WERI-Rb-1 (cell line): Measurements from ENCODE around the gene ATP5MG.
A peak's percentile ranks its signal among the peaks of the same experiment; 100 is the strongest.

ENCODE experiments used
- DNase-seq: peaks from one replicate; pipeline ENCODE4 v3.0.0-alpha.2; 2020
- H3K27ac ChIP-seq: fragments of 250-450 bp; sonication (Bioruptor Pico); 2 replicates; pipeline ENCODE4 v1.5.1; 2020; ENCODE audit warnings: mild to moderate bottlenecking, moderate library complexity
- H3K27me3 ChIP-seq: fragments of 250-450 bp; sonication (Bioruptor Pico); 2 replicates; pipeline ENCODE4 v1.5.1; 2021; ENCODE audit warnings: mild to moderate bottlenecking, low read depth, moderate library complexity; ENCODE audit not compliant: insufficient read depth, severe bottlenecking
- H3K36me3 ChIP-seq: fragments of 250-450 bp; sonication (Bioruptor Pico); 2 replicates; pipeline ENCODE4 v1.5.1; 2020; ENCODE audit warnings: mild to moderate bottlenecking, moderate library complexity
- H3K4me3 ChIP-seq: 2 replicates; pipeline ENCODE4 v1.5.1; 2011; ENCODE audit warnings: low read depth, mild to moderate bottlenecking, control low read depth, low read length
- H3K9me3 ChIP-seq: fragments of 250-450 bp; sonication (Bioruptor Pico); 2 replicates; pipeline ENCODE4 v1.5.1; 2021; ENCODE audit warnings: mild to moderate bottlenecking, moderate library complexity; ENCODE audit not compliant: severe bottlenecking
- CTCF ChIP-seq: IDR thresholded peaks from 2 replicates; pipeline ENCODE4 v1.5.1; 2011; ENCODE audit warnings: low read depth, mild to moderate bottlenecking, control low read depth, inconsistent platforms, low read length

Gene ATP5MG

DNA sequence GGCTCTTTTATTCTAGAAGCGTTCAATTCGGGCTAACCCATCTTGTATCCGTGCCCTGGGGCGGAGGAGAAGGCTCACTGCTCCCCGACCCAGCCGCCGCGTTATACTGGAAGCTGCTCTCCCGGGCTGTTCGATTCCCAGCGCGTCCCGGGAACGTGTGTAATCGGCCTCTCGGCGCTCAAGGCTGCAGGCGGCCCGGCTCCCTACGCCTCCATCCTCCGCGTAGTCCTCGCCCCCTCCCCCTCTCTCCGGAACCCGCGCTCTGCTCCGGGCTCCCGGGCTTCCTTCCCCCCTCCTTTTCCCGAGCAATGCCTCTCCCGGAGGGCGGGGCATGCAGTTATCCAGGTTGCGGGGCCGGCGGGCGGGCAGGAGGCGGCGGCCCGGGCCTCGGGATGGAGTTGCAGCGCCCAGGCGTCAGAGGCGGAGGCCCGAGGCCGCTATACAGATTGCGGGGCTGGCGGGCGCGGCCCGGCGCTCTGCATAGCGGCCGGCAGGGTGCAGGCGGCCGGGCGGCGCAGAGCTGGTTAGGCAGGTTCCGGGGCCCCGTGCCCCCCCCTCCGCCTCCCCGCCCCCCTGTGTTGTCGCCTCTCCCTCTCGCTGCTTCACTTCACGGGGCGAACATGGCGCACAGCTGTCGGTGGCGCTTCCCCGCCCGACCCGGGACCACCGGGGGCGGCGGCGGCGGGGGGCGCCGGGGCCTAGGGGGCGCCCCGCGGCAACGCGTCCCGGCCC is 34.7 kb downstream of the ATP5MG start, which contains the start of gene KMT2A:
KMT2A (plus strand) TSS at position 600 of the 732 bp plus-strand sequence; CDS start at position 621, 21 bp downstream.
- H3K27me3 ChIP-seq, result no peaks in the 10 kb centered on the region
- DNase-seq, result peak; percentile 99
- H3K36me3 ChIP-seq, result peaks cover 24% of the 10 kb centered on the region
- H3K4me3 ChIP-seq, result peak within 1 kb of the TSS; percentile 95
- TF ChIP-seq CTCF, result no peak
- H3K27ac ChIP-seq, result peak within 1 kb of the TSS; percentile 95
- H3K9me3 ChIP-seq, result no peaks in the 10 kb centered on the region

DNA sequence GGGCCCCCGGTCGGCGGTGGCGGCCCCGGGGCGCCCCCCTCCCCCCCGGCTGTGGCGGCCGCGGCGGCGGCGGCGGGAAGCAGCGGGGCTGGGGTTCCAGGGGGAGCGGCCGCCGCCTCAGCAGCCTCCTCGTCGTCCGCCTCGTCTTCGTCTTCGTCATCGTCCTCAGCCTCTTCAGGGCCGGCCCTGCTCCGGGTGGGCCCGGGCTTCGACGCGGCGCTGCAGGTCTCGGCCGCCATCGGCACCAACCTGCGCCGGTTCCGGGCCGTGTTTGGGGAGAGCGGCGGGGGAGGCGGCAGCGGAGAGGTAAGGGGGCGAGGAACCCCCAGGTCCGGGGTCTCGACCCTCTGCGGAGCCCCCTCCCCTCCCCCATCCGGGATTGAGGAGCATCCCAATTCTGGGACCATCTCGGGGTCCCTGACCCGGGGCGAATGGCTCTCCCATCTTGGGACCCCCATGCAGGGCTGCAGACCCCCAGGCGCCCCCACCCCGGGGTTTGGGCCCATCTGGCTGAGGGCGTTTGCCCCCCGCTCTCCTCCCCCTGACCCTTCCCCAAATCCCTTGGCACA is 35.3 kb downstream of the ATP5MG start:
- Histone ChIP-seq H3K36me3 (peaks cover 27% of the 10 kb centered on the region), H3K27me3 (no peaks in the 10 kb centered on the region), H3K9me3 (no peaks in the 10 kb centered on the region), H3K4me3 (peak overlapping the region; percentile 95), H3K27ac (peak overlapping the region; percentile 93)
- no peak for TF ChIP-seq CTCF
- peak; percentile 18 for DNase-seq

GRCh38 chr11:118437208-118438125 is 36.1 kb downstream of the ATP5MG start:
- Histone ChIP-seq H3K27me3 (no peaks in the 10 kb centered on the region), H3K27ac (peak overlapping the region; percentile 93), H3K9me3 (no peaks in the 10 kb centered on the region), H3K36me3 (peaks cover 34% of the 10 kb centered on the region), H3K4me3 (peak overlapping the region; percentile 95)
- peak; percentile 78 for DNase-seq
- no peak for TF ChIP-seq CTCF

DNA sequence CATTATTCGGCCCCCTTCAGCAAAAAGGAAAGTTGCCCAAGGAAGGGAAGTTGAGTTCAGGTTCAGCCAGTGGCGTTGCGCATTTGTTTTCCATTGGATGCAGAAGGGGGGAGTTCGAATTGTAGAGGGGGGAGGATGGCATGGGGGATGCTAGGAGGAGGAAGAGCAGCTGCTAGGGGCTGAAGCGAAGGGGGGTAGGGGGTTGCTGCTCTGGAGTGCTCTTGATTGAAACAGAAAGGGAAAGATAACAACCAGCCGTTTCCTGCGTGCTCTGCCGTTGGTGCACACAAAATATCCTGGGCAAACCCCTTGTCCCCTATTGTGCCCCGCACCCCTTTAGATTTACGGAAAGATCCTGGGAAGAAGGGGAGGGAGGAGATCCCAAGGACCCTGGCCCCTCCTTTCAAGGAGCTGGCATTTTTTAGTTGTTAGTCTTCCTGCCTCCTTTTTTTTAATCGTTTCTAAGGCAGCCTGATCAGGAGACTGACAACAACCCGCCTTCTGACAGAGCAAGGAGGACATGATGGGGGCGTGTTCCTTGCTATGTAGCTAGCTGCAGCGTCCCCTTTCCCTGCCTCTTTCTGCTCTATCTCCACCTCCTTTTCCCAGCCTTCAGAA is 37.0 kb downstream of the ATP5MG start:
- peaks cover 34% of the 10 kb centered on the region for H3K36me3 ChIP-seq
- H3K27me3 ChIP-seq, result no peaks in the 10 kb centered on the region
- no peak for TF ChIP-seq CTCF
- H3K27ac ChIP-seq, result peak overlapping the region; percentile 93
- H3K9me3 ChIP-seq, result no peaks in the 10 kb centered on the region
- peak; percentile 34 for DNase-seq
- peak overlapping the region; percentile 95 for H3K4me3 ChIP-seq

DNA sequence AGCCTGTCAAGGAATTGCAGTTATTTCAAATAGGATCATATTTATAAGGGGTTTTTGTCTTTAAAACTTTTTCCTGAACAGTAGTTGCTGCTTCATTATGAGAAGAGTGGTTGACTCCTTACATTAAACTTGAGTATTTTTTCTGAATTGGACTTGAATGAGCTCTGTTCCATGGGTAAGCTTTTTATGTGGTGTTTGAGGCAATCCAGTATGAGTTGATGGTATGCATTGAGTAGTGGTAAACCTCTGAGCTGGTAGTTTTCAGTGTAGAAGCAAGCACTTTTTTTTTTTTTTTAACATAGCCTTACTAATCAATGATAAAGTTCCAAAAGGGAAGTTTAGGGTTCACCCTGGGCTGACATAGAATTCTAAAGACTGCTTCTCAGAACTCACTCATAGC is 38.2 kb downstream of the ATP5MG start:
- Histone ChIP-seq H3K4me3 (no peak overlapping the region), H3K27ac (no peak overlapping the region), H3K27me3 (no peaks in the 10 kb centered on the region), H3K9me3 (no peaks in the 10 kb centered on the region), H3K36me3 (peaks cover 40% of the 10 kb centered on the region)
- DNase-seq, result no peak
- no peak for TF ChIP-seq CTCF
